ELF-1 (cell line): ENCODE results near the gene TOR4A.

Source experiments
- DNase-seq: peaks from one replicate; pipeline ENCODE4 v3.0.0-alpha.2; 2016; ENCODE audit warnings: low read depth, low spot score

Gene TOR4A

GRCh38 chr9:137271696-137272076 is 5.8 kb upstream of the TOR4A start:
- DNase-seq = no peak

- DNase-seq = no peak
Observed at GRCh38 chr9:137272241-137273094, 5.1 kb upstream of the TOR4A start.

GRCh38 chr9:137273095-137273490 is 4.4 kb upstream of the TOR4A start:
- no peak for DNase-seq

- DNase-seq = no peak
Observed at GRCh38 chr9:137273611-137274320, 3.8 kb upstream of the TOR4A start.

DNA sequence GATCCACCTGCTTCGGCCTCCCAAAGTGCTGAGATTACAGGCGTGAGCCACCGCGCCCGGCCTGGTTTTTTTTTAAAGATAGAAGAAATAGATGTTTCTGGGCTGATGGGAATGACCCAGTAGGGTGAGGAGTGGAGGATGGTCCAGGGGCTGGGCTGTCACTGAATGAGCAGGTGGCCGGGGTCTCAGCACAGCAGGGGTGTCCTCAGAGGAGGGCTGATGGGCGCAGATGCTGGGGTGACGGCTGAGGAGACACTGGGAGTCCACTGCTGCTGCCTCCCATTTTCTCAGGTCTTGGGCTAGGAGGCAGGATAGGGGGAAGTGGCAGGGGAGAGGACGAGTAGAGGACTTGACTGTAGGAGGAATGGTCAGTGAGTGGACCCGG is 2.3 kb upstream of the TOR4A start:
- DNase-seq = no peak

DNA sequence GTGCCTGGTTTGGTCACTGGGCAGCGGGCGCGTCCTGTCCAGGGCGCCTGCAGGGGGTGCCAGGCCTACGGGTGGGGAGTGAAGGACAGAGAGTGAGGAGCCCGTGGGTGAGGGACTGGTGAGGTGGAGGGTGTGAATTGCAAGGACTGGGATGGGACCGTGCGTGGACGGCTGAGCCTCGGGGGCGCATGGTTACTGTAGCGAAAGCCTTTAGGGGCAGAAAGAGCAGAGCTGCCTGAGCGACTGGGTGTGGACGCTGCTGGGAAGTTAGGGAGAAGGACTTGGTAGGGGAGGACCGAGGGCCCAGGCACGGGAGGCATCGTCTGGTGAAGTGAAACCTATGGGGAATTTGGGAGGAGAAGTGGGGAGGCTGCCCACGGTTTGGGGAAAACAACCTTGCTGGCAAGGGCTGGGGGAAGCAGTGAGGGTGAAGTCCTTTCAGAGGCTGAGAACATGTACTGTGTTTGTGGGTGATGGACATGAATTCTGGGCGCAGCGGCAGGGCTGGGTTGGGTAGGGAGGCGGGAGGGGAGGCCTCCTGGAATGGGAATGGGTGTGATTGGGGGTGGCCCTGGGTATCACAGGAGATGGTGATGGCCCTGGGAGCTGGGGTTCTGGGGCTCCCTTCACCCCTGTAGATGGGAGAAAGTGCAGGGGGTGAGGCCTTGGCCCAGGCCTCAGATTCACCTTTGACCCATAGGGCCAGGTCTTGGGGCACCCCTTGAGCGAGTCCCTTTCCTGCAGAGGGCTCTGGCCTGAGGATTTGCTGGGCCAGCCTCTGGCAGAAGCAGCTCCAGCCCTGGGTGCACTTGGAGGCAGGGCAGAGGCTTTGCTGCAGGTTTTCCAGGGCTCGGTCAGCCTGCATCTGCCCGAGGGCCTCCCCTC is 1.7 kb upstream of the TOR4A start:
- no peak for DNase-seq

DNA sequence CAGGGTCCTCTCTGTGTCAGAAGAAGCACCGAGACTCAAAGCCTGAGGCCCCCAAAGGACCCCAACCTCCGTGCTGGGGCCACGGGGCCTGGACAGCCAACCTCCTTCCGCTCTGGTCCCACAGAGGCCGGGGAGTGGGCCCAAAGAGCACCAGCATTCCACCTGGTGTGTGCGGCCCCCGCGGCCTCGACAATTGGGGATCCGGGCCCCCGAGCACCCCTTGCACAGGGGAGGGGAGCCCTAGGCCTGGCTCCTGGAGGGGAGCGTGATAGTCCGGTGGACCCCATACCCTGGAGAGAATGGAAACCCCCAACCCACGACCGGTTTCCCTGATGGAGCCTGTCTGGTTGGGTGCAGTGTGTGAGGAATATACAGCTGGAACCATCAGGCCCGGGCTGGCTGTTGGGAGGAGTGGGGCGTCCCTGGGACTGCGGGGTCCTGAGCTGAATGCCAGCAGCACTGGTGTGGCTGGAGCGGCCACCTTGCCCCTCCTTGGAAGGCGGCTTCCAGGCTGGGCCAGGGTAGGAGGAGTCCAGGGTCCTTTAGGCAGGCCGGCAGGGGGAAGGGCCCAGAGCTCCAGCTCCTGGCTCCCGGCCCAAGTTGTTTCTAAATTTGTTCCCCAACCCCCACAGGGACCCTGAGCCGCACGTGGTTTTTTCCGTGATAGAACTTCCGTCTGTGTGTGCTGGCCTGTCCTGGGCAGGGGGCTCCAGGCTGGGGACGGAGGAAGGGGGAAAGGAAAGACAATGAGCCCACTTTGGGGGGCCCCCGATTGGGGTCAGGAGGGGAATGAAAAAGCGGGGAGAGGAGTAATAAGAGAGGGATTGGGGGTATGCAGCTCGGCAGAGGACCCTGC is 825 bp upstream of the TOR4A start:
- peak; percentile 60 for DNase-seq

DNA sequence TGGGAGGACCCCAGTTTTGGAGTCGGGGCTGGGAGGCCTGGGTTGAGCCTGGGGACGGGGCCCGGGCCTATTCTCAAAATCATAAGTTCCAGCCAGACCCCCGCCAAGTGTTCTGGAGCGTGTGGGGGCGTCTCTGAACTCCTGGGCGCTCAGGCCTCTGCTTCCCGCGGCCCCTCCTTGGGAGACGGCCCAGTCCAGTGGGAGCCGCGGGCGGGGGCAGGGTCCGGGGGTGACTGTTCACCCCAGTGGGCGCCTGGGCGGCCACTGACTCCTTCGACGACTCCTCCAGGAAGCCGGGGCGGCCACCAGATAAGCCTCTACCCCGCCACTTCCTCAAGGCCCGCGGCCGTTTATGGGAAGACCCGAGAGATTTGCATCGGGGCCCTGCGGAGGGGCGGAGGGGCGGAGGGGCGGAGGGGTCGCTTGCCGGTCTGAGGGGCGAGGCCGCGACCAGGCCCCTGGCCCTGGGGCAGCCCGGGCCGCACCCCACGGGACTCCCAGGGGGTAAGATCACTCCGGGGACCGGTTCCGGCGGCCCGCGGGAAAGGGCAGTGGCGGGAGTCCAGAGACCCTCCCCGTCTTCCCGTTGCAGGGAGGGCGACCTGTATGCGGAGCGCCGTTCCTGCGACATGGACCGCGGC is 655 bp downstream of the TOR4A start:
- no peak for DNase-seq

- DNase-seq = peak; percentile 30
Observed at GRCh38 chr9:137278721-137279711, 1.5 kb downstream of the TOR4A start.

DNA sequence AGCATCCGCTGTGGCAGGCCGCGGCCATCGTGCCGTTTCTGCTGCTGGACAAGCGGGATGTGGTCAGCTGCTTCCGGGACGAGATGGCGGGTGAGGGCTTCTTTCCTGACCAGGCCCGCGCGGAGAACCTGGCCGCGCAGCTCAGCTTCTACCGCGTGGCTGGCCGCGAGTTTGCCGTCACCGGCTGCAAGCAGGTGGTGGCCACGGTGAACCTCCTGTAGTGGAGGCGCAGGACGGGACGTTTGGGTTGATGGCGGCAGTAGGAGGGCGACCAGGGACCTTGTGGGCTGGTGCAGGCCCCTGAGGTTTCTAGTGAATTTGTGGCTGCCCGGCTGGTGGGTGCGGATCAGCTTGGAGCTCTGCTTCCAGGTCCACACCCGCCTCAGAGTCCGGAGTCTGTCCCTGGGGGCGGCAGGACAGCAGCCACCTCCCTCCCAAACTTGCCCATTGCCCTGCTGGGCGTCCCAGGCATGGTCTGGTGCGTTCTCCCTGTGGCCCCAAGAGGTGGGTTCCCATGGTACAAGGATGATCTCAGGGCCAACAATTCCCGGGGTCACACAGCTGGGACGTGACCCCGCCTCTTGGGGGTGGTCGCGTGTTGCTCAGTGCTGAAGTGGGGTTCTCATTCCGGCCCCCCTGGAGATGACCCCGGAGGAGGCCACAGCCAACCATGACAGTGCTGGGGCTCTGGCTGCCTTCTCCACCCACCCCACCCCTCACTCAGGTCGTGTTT is 2.4 kb downstream of the TOR4A start:
- no peak for DNase-seq

DNA sequence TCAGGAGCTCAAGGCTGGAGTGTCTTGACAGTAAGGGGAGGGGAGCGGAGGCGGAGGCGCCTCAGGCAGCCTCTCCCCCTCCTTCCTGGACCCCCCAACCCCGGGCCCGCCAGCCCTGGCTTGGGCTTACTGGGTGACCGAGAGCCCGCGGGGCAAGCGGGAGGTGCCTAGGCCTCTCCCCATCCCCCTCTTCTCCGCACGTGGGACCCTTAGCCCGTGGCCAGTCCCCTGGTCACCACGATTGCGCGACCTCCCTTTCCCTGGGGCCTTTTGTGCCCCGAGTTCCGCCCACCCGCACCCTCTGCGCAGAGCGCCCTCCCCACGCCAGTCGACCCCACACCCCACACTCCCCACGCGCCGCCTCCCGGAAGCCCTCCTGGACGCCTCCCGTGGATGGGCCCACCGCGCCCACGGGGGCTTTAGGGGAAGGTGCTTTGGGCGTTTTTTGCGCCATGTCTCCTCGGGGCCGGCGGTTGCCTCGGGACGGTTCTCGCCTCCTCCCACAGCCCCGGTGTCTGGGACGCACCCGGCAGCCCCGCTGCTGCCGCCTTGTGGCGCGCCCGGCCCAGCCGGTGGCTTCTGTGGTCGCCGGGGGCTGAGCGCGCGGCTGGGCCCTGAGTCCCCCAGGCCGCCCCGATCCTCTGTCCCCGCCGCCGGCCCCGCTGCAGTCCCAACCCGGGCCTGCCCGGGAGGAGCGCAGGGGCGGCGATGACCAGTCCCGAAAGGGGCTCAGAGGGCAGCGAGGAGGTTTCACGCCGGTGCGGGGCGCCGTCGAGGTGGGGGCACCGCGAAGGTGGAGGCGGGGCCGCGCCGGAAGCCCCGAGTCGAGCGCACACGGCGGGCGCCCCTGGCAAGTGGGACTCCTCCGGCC is 3.2 kb downstream of the TOR4A start:
- peak; percentile 37 for DNase-seq

DNA sequence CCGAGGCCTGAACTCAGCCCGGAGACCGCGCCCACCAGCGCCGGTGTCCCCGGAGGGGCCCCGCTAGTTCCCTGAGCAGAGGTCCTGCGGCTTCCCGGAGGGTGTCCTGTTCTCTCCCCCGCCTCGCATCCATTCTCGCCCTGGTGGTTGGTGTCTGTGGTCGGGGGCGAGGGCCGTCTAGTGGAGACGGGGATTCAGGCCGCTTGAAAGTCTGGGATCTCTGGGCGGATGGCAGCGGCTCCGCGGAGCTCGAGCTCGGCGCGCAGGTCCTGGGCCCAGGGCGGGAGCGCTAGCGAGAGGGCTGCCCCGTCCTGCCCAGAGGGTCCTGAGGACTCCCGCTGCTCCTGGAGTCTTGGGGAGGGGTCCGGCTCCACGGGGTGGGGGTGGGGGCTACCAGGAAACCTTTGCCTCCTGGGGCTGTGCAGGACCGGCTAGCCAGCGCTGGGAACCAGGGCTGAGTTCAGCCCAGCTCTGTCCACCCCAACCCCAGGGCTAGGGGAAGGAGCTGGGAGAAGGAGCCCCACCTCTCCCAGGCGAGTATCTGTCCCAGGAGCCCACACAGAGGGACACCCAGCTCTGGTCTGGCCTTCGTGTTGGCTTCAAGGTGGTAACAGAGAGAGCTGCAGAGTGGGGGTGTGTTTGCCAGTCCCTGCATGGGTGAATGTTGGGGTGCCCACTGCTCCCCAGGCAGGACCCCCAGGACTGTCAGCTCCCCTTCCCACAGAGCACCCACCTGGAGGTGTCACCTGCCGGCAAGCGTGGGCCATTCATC is 4.0 kb downstream of the TOR4A start:
- peak; percentile 52 for DNase-seq

GRCh38 chr9:137286975-137287383 is 9.5 kb downstream of the TOR4A start:
- DNase-seq = peak; percentile 83

- no peak for DNase-seq
Observed at GRCh38 chr9:137293094-137293481, 15.6 kb downstream of the TOR4A start.

GRCh38 chr9:137293482-137294090 is 16.1 kb downstream of the TOR4A start:
- no peak for DNase-seq

- DNase-seq = no peak
Observed at GRCh38 chr9:137294091-137294680, 16.7 kb downstream of the TOR4A start.
